GM19397 (cell line): ENCODE data around the gene C14orf132.
"Not testable (repeated sequence)": the region's sequence is repeated elsewhere in the genome, so short reads cannot be mapped to it uniquely, and the experiment has no call there.

Experiments used
- ATAC-seq: cut with Tn5 transposase; IDR thresholded peaks from one replicate; pipeline ENCODE4 v1.9.1; 2021; ENCODE audit warnings: mild to moderate bottlenecking, moderate library complexity; ENCODE audit not compliant: unreplicated experiment

Gene C14orf132

GRCh38 chr14:96058576-96059200 lies 19.5 kb downstream of the C14orf132 start:
- ATAC-seq: no peak

- ATAC-seq: no peak
These were observed 20.5 kb downstream of the C14orf132 start for GRCh38 chr14:96059519-96060135.

GRCh38 chr14:96060186-96060933 lies 21.2 kb downstream of the C14orf132 start:
- no peak for ATAC-seq

GRCh38 chr14:96062010-96062409 lies 22.8 kb downstream of the C14orf132 start:
- no peak for ATAC-seq

- no peak for ATAC-seq
These were observed 23.3 kb downstream of the C14orf132 start for GRCh38 chr14:96062506-96062905.

GRCh38 chr14:96064866-96065265 lies 25.7 kb downstream of the C14orf132 start:
- ATAC-seq: no peak

GRCh38 chr14:96065661-96066459 lies 26.7 kb downstream of the C14orf132 start:
- ATAC-seq: no peak

GRCh38 chr14:96066976-96067375 lies 27.8 kb downstream of the C14orf132 start:
- ATAC-seq: no peak

- no peak for ATAC-seq
These were observed 29.1 kb downstream of the C14orf132 start for GRCh38 chr14:96067985-96068930.

GRCh38 chr14:96069421-96069820 lies 30.3 kb downstream of the C14orf132 start:
- ATAC-seq: no peak

- no peak for ATAC-seq
These were observed 32.4 kb downstream of the C14orf132 start for GRCh38 chr14:96071561-96071960.

GRCh38 chr14:96072076-96072475 lies 32.9 kb downstream of the C14orf132 start:
- ATAC-seq: no peak

- ATAC-seq: no peak
These were observed 33.6 kb downstream of the C14orf132 start for GRCh38 chr14:96072746-96073145.

GRCh38 chr14:96073260-96074039 lies 34.3 kb downstream of the C14orf132 start:
- ATAC-seq: not testable (repeated sequence)

- no peak for ATAC-seq
These were observed 38.9 kb downstream of the C14orf132 start for GRCh38 chr14:96077983-96078624.

GRCh38 chr14:96078625-96079016 lies 39.5 kb downstream of the C14orf132 start:
- ATAC-seq: no peak

- no peak for ATAC-seq
These were observed 39.9 kb downstream of the C14orf132 start for GRCh38 chr14:96079066-96079465.

- no peak for ATAC-seq
These were observed 41.4 kb downstream of the C14orf132 start for GRCh38 chr14:96080571-96080970.

- ATAC-seq: no peak
These were observed 42.1 kb downstream of the C14orf132 start for GRCh38 chr14:96081224-96081623.
